SIG-M5 (cell line): ENCODE measurements around the gene FKBP11.
A peak's percentile ranks its signal among the peaks of the same experiment; 100 is the strongest.
"Not testable (repeated sequence)": the region's sequence is repeated elsewhere in the genome, so short reads cannot be mapped to it uniquely, and the experiment has no call there.

Experiments
- DNase-seq: peaks from one replicate; lab custom pipeline; 2025; lab: John Stamatoyannopoulos, UW

The FKBP11 gene

GRCh38 chr12:48954841-48955501 is 29.7 kb upstream of the FKBP11 start:
- DNase-seq: peak; percentile 95

GRCh38 chr12:48954061-48954460 is 28.8 kb upstream of the FKBP11 start:
- no peak for DNase-seq

- DNase-seq: no peak
Measured at GRCh38 chr12:48952691-48953090, 27.4 kb upstream of the FKBP11 start.

GRCh38 chr12:48947727-48948126 is 22.4 kb upstream of the FKBP11 start:
- no peak for DNase-seq

GRCh38 chr12:48946943-48947342 is 21.7 kb upstream of the FKBP11 start:
- no peak for DNase-seq

- no peak for DNase-seq
Measured at GRCh38 chr12:48946205-48946604, 20.9 kb upstream of the FKBP11 start.

- DNase-seq: no peak
Measured at GRCh38 chr12:48943221-48943620, 17.9 kb upstream of the FKBP11 start.

GRCh38 chr12:48940181-48940580 is 14.9 kb upstream of the FKBP11 start:
- DNase-seq: peak; percentile 50

- no peak for DNase-seq
Measured at GRCh38 chr12:48938805-48939204, 13.5 kb upstream of the FKBP11 start.

GRCh38 chr12:48937170-48937569 is 11.9 kb upstream of the FKBP11 start:
- DNase-seq: no peak

- no peak for DNase-seq
Measured at GRCh38 chr12:48936379-48936979, 11.2 kb upstream of the FKBP11 start.

- no peak for DNase-seq
Measured at GRCh38 chr12:48934312-48934706, 9.0 kb upstream of the FKBP11 start.

GRCh38 chr12:48933664-48934311 is 8.5 kb upstream of the FKBP11 start:
- DNase-seq: no peak

- no peak for DNase-seq
Measured at GRCh38 chr12:48932878-48933277, 7.6 kb upstream of the FKBP11 start.

GRCh38 chr12:48930475-48930874 is 5.2 kb upstream of the FKBP11 start:
- no peak for DNase-seq

GRCh38 chr12:48929551-48929950 is 4.3 kb upstream of the FKBP11 start:
- DNase-seq: no peak

- no peak for DNase-seq
Measured at GRCh38 chr12:48927261-48927660, 2.0 kb upstream of the FKBP11 start.

GRCh38 chr12:48924617-48925303 is 532 bp downstream of the FKBP11 start:
- no peak for DNase-seq

- no peak for DNase-seq
Measured at GRCh38 chr12:48923117-48923516, 2.2 kb downstream of the FKBP11 start.

- no peak for DNase-seq
Measured at GRCh38 chr12:48917857-48918537, 7.3 kb downstream of the FKBP11 start.

GRCh38 chr12:48910196-48910595 is 15.1 kb downstream of the FKBP11 start:
- DNase-seq: no peak

GRCh38 chr12:48909698-48910097 is 15.6 kb downstream of the FKBP11 start:
- DNase-seq: not testable (repeated sequence)
